Hepatocyte (in vitro differentiated cells): ENCODE measurements around the gene PRRT3. TPM values are rescaled to one million over a fixed set of nuclear protein-coding genes. Genes with fewer than 3 reads are reported as not detected.

Experiments used
- DNase-seq: peaks from one replicate; pipeline ENCODE4 v3.0.0-alpha.2; 2016; ENCODE audit warnings: low spot score
- H2AFZ ChIP-seq: fragments of 200-600 bp; sonication (generic); 2 replicates; pipeline ENCODE4 v1.6.0; 2016; ENCODE audit warnings: antibody characterized with exemption, mild to moderate bottlenecking
- H3K27ac ChIP-seq: fragments of 200-600 bp; sonication (generic); 2 replicates; pipeline ENCODE4 v1.5.1; 2016; ENCODE audit warnings: mild to moderate bottlenecking
- H3K27me3 ChIP-seq: fragments of 200-600 bp; sonication (generic); 2 replicates; pipeline ENCODE4 v1.6.1; 2016
- H3K36me3 ChIP-seq: fragments of 200-600 bp; sonication (generic); replicated peaks from 2 replicates; pipeline ENCODE4 v1.5.1; 2016; ENCODE audit warnings: low read depth; ENCODE audit not compliant: insufficient read depth
- H3K4me1 ChIP-seq: fragments of 200-600 bp; sonication (generic); 2 replicates; pipeline ENCODE4 v1.5.1; 2016; ENCODE audit warnings: mild to moderate bottlenecking, moderate library complexity; ENCODE audit not compliant: insufficient read depth
- H3K4me2 ChIP-seq: fragments of 200-600 bp; sonication (generic); 2 replicates; pipeline ENCODE4 v1.6.0; 2016
- H3K4me3 ChIP-seq: fragments of 200-600 bp; sonication (generic); 2 replicates; pipeline ENCODE4 v1.5.1; 2016; ENCODE audit warnings: mild to moderate bottlenecking
- H3K79me2 ChIP-seq: fragments of 200-600 bp; sonication (generic); 2 replicates; pipeline ENCODE4 v1.6.0; 2017; ENCODE audit warnings: mild to moderate bottlenecking
- H3K9me2 ChIP-seq: fragments of 200-600 bp; sonication (generic); replicated peaks from 2 replicates; pipeline ENCODE4 v1.6.0; 2017; ENCODE audit warnings: mild to moderate bottlenecking; ENCODE audit not compliant: insufficient read depth
- H3K9me3 ChIP-seq: fragments of 200-600 bp; sonication (generic); 2 replicates; pipeline ENCODE4 v1.5.1; 2016; ENCODE audit warnings: low read depth, mild to moderate bottlenecking
- H4K20me1 ChIP-seq: fragments of 200-600 bp; sonication (generic); 2 replicates; pipeline ENCODE4 v1.6.0; 2016; ENCODE audit warnings: mild to moderate bottlenecking; ENCODE audit not compliant: insufficient read depth, poor library complexity, severe bottlenecking
- CTCF ChIP-seq: fragments of 200-600 bp; sonication (generic); IDR thresholded peaks from 2 replicates; pipeline ENCODE4 v1.5.1; 2016; ENCODE audit warnings: antibody characterized with exemption, mild to moderate bottlenecking; ENCODE audit not compliant: poor library complexity
- EZH2 ChIP-seq: fragments of 200-600 bp; sonication (generic); IDR thresholded peaks from 2 replicates; pipeline ENCODE4 v1.6.1; 2016; ENCODE audit warnings: antibody characterized with exemption, mild to moderate bottlenecking, borderline replicate concordance
- EZH2phosphoT487 ChIP-seq: fragments of 200-600 bp; sonication (generic); IDR thresholded peaks from one replicate; pipeline ENCODE4 v1.6.1; 2018; ENCODE audit warnings: antibody characterized with exemption, mild to moderate bottlenecking, low read depth, moderate library complexity; ENCODE audit not compliant: unreplicated experiment, severe bottlenecking
- WGBS: methylation state at CpG from one replicate; pipeline ENCODE4 v1.1.6; 2016; ENCODE audit warnings: low lambda C conversion rate; ENCODE audit errors: missing lambda C conversion rate; 5-methylcytosine and 5-hydroxymethylcytosine counted together
- polyA plus RNA-seq: library from polyadenylated mRNA; unstranded; fragments of >200 nt; fragmentation: Nextera tagmentation; extraction: Ambion mirVana; gene quantifications from 2 replicates; pipeline ENCODE4 v1.2.1, GENCODE V29; 2016
- total RNA-seq: library from RNA; depleted of rRNA; stranded (reverse); fragments of >200 nt; gene quantifications from 2 replicates; pipeline ENCODE4 v1.2.3, GENCODE V29; 2014

PRRT3 gene
- total and polyA plus RNA-seq, 2 experiments from 2014 or later, result 2.0 to 2.5 TPM

- peaks cover 29% of the 10 kb centered on the region for H3K4me1 ChIP-seq
- H4K20me1 ChIP-seq, result no peaks in the 10 kb centered on the region
- H3K4me3 ChIP-seq, result peak overlapping the region; percentile 60
- H2AFZ ChIP-seq, result peak overlapping the region; percentile 86
- no peaks in the 10 kb centered on the region for H3K9me3 ChIP-seq
- peak; percentile 92 for DNase-seq
- H3K27me3 ChIP-seq, result no peaks in the 10 kb centered on the region
- H3K36me3 ChIP-seq, result no peaks in the 10 kb centered on the region
- peaks cover 26% of the 10 kb centered on the region for H3K79me2 ChIP-seq
- peak overlapping the region; percentile 95 for H3K27ac ChIP-seq
- H3K9me2 ChIP-seq, result no peaks in the 10 kb centered on the region
- H3K4me2 ChIP-seq, result peak overlapping the region; percentile 99
- peak; percentile 70 for TF ChIP-seq CTCF
- no peak for TF ChIP-seq EZH2
- WGBS, result 2% methylated on average over 69 of the region's 77 CpGs
These were observed 19.2 kb downstream of the PRRT3 start for GRCh38 chr3:9932843-9933560.

- Histone ChIP-seq H3K9me3 (no peaks in the 10 kb centered on the region), H3K4me1 (peaks cover 29% of the 10 kb centered on the region), H3K79me2 (peaks cover 26% of the 10 kb centered on the region), H3K27ac (peak overlapping the region; percentile 95), H3K9me2 (no peaks in the 10 kb centered on the region), H3K36me3 (no peaks in the 10 kb centered on the region), H3K4me3 (no peak overlapping the region), H4K20me1 (no peaks in the 10 kb centered on the region), H3K4me2 (peak overlapping the region; percentile 99), H2AFZ (peak overlapping the region; percentile 86), H3K27me3 (no peaks in the 10 kb centered on the region)
- 23% methylated on average over 13 of the region's 13 CpGs for WGBS
- DNase-seq, result no peak
- no peak for TF ChIP-seq EZH2phosphoT487
- TF ChIP-seq EZH2, result no peak
- TF ChIP-seq CTCF, result no peak
These were observed 19.7 kb downstream of the PRRT3 start for GRCh38 chr3:9932535-9932842.

- Histone ChIP-seq H3K36me3 (no peaks in the 10 kb centered on the region), H3K9me2 (no peaks in the 10 kb centered on the region), H3K79me2 (peaks cover 16% of the 10 kb centered on the region), H3K4me3 (no peak overlapping the region), H3K4me1 (peaks cover 29% of the 10 kb centered on the region), H3K27ac (no peak overlapping the region), H4K20me1 (no peaks in the 10 kb centered on the region), H2AFZ (no peak overlapping the region), H3K27me3 (no peaks in the 10 kb centered on the region), H3K9me3 (no peaks in the 10 kb centered on the region), H3K4me2 (no peak overlapping the region)
- no peak for TF ChIP-seq EZH2
- no peak for TF ChIP-seq EZH2phosphoT487
- TF ChIP-seq CTCF, result peak; percentile 25
- no peak for DNase-seq
- 99% methylated on average over 4 of the region's 4 CpGs for WGBS
These were observed 21.3 kb downstream of the PRRT3 start for GRCh38 chr3:9930804-9931418.
